GM12878 (cell line): Measurements from ENCODE around the gene SERINC5. TPM values are rescaled to one million over a fixed set of nuclear protein-coding genes. Genes with fewer than 3 reads are reported as not detected.

Source experiments
- ATAC-seq: fragments of 200-7000 bp; cut with Tn5 transposase; 3 replicates; pipeline ENCODE4 v1.9.1; 2020; ENCODE audit warnings: mild to moderate bottlenecking, moderate library complexity
- BruUV-seq: library from RNA; stranded (reverse); fragments of 400-500 nt; replicated peaks from 2 replicates; lab custom pipeline; 2021; lab: Mats Ljungman, UMichigan
- CTCF ChIA-PET: fragments of 300-600 bp; sonication (Branson Sonifier 250); formaldehyde crosslinking; extraction: SDS; loops from one replicate; lab custom pipeline; 2021; ENCODE audit warnings: inconsistent platforms; lab: Yijun Ruan, JAX
- POLR2A ChIA-PET: fragments of 350-600 bp; formaldehyde crosslinking; extraction: SDS; loops from one replicate; lab custom pipeline; 2021; ENCODE audit warnings: inconsistent platforms; lab: Charles Lee
- RAD21 ChIA-PET: fragments of 300-600 bp; sonication (Branson Sonifier 250); formaldehyde crosslinking; loops from one replicate; lab custom pipeline; 2023; ENCODE audit warnings: antibody characterized with exemption; ENCODE audit not compliant: unreplicated experiment; lab: Charles Lee
- SMC1A ChIA-PET: fragments of 300-600 bp; sonication (Branson Sonifier 250); formaldehyde crosslinking; loops from one replicate; lab custom pipeline; 2023; ENCODE audit not compliant: unreplicated experiment, uncharacterized antibody; lab: Charles Lee
- DNase-seq: peaks from one replicate; pipeline ENCODE4 v3.0.0-alpha.2; 2011; ENCODE audit warnings: low read depth, low spot score
- FAIRE-seq: peaks from 3 replicates; lab custom pipeline; 2011; peaks lifted over from hg19 to GRCh38; lab: Jason Lieb, UNC
- H2AFZ ChIP-seq: 2 replicates; pipeline ENCODE4 v1.6.0; 2011; ENCODE audit warnings: low read depth, low read length, control low read depth; ENCODE audit not compliant: control insufficient read depth
- H3K27ac ChIP-seq: 2 replicates; pipeline ENCODE4 v1.5.1; 2011; ENCODE audit warnings: control low read depth; ENCODE audit not compliant: control insufficient read depth, insufficient read depth
- H3K27me3 ChIP-seq, 2 experiments: replicated peaks in 1 of 2; 2 replicates each; pipeline versions ENCODE4 v1.6.0 to v1.6.1; 2011; ENCODE audit warnings: low read length in 1 of 2; ENCODE audit not compliant: control insufficient read depth in 2 of 2, insufficient read depth in 2 of 2
- H3K36me3 ChIP-seq, 2 experiments: 2 replicates each; pipeline ENCODE4 v1.5.1; 2011; ENCODE audit warnings: low read length in 1 of 2; ENCODE audit not compliant: control insufficient read depth in 2 of 2, insufficient read depth in 2 of 2
- H3K4me1 ChIP-seq: 2 replicates; pipeline ENCODE4 v1.6.1; 2011; ENCODE audit warnings: mild to moderate bottlenecking, low read length, moderate library complexity, mixed read lengths; ENCODE audit not compliant: control insufficient read depth, insufficient read depth
- H3K4me2 ChIP-seq: 2 replicates; pipeline ENCODE4 v1.6.0; 2011; ENCODE audit warnings: control low read depth; ENCODE audit not compliant: control insufficient read depth, insufficient read depth
- H3K4me3 ChIP-seq: fragments of 200-600 bp; sonication (generic); 2 replicates; pipeline ENCODE4 v1.5.1; 2016
- H3K79me2 ChIP-seq: 2 replicates; pipeline ENCODE4 v1.6.0; 2011; ENCODE audit warnings: low read length; ENCODE audit not compliant: control insufficient read depth, insufficient read depth
- H3K9ac ChIP-seq: 2 replicates; pipeline ENCODE4 v1.8.0; 2011; ENCODE audit warnings: low read length, control low read depth, mixed read lengths; ENCODE audit not compliant: control insufficient read depth, insufficient read depth
- H3K9me3 ChIP-seq: replicated peaks from 3 replicates; pipeline ENCODE4 v1.5.1; 2011; ENCODE audit warnings: mild to moderate bottlenecking, low read length; ENCODE audit not compliant: control insufficient read depth, insufficient read depth
- H4K20me1 ChIP-seq: 2 replicates; pipeline ENCODE4 v1.6.0; 2011; ENCODE audit not compliant: control insufficient read depth, insufficient read depth
- CHD4 ChIP-seq: fragments of 200-600 bp; sonication (generic); IDR thresholded peaks from 2 replicates; pipeline ENCODE4 v1.6.1; 2016; ENCODE audit warnings: mild to moderate bottlenecking
- CREB1 ChIP-seq: IDR thresholded peaks from 2 replicates; pipeline ENCODE4 v1.6.1; 2012; ENCODE audit warnings: low read depth, mild to moderate bottlenecking, inconsistent platforms
- E4F1 ChIP-seq: fragments of 450-650 bp; IDR thresholded peaks from 2 replicates; pipeline ENCODE4 v1.6.1; 2018; ENCODE audit warnings: borderline replicate concordance, mild to moderate bottlenecking; ENCODE audit not compliant: partially characterized antibody
- EGR1 ChIP-seq, 2 experiments: IDR thresholded peaks; 1 replicate in 1 of 2; 2 replicates in 1 of 2; pipeline ENCODE4 v1.6.1; 2011 to 2012; ENCODE audit warnings: low read depth in 2 of 2, low read length in 2 of 2, borderline replicate concordance in 1 of 2, mild to moderate bottlenecking in 1 of 2, moderate library complexity in 1 of 2
- ETV6 ChIP-seq, 2 experiments: fragments of 450-650 bp in 1 of 2; IDR thresholded peaks in 1 of 2; conservative IDR thresholded peaks in 1 of 2; 2 replicates each; pipeline ENCODE4 v1.6.1; 2014; ENCODE audit warnings: antibody characterized with exemption in 1 of 2, borderline replicate concordance in 1 of 2, low read depth in 1 of 2, mild to moderate bottlenecking in 1 of 2, moderate library complexity in 1 of 2
- FOS ChIP-seq: IDR thresholded peaks from 3 replicates; pipeline ENCODE4 v1.6.1; 2011; ENCODE audit warnings: borderline replicate concordance; ENCODE audit not compliant: insufficient read length; ENCODE audit errors: extremely low read depth
- JUNB ChIP-seq: IDR thresholded peaks from 2 replicates; pipeline ENCODE4 v1.6.1; 2016; ENCODE audit warnings: antibody characterized with exemption, mild to moderate bottlenecking
- NFIC ChIP-seq: IDR thresholded peaks from 2 replicates; pipeline ENCODE4 v1.6.1; 2012; ENCODE audit warnings: low read depth, mild to moderate bottlenecking, inconsistent platforms, low read length, moderate library complexity
- POLR2AphosphoS5 ChIP-seq: IDR thresholded peaks from 2 replicates; pipeline ENCODE4 v1.6.1; 2011; ENCODE audit warnings: mild to moderate bottlenecking, low read length, inconsistent platforms
- ZBED1 ChIP-seq: IDR thresholded peaks from 2 replicates; pipeline ENCODE4 v1.6.1; 2016; ENCODE audit warnings: borderline replicate concordance
- WGBS: methylation state at CpG from one replicate; pipeline ENCODE4 v1.1.6; 2016; ENCODE audit warnings: low lambda C conversion rate; ENCODE audit not compliant: insufficient replicate concordance, insufficient coverage; ENCODE audit errors: missing lambda C conversion rate; 5-methylcytosine and 5-hydroxymethylcytosine counted together
- in situ Hi-C: fragments of 300-500 bp; cut with MboI; formaldehyde crosslinking; loops from 9 replicates; pipeline ENCODE4 v1.14.3; 2018; ENCODE audit warnings: mixed read lengths
- intact Hi-C: fragments of 100-400 bp; cut with micrococcal nuclease; formaldehyde crosslinking; loops from one replicate; pipeline ENCODE4 v1.14.2; 2022; ENCODE audit not compliant: unreplicated experiment
- polyA plus RNA-seq, 11 experiments: library from polyadenylated mRNA; depleted of rRNA in 4 of 11; unstranded in 6 of 11; stranded (reverse) in 5 of 11; fragments of >200 nt; fragmentation: Nextera tagmentation in 4 of 11; fragmentation: Illumina TruSeq in 1 of 11; extraction: Ambion mirVana in 4 of 11; extraction: Trizol in 1 of 11; gene quantifications; 1 replicate in 1 of 11; 2 replicates in 10 of 11; pipeline versions ENCODE4 v1.2.1 to v1.2.3, GENCODE V29; 2011 to 2016; ENCODE audit warnings: inconsistent platforms in 2 of 11, missing spikeins in 2 of 11, low read depth in 1 of 11
- total RNA-seq, 4 experiments: library from RNA; depleted of rRNA in 3 of 4; stranded (reverse); fragments of >200 nt in 3 of 4; fragmentation: Illumina TruSeq in 1 of 4; extraction: Trizol in 1 of 4; gene quantifications; 2 replicates each; pipeline versions ENCODE4 v1.2.1 to v1.2.3, GENCODE V29; 2013 to 2021

SERINC5 gene
- total and polyA plus RNA-seq, 10 of the 15 experiments (the other 5 are each of a cell fraction or from before 2014, with no cell fraction given): 0.66 to 7.0 (median 2.8) TPM

GRCh38 chr5:80152778-80153177 is 103.1 kb downstream of the SERINC5 start:
- Histone ChIP-seq H3K9ac (no peak overlapping the region), H3K9me3 (no peaks in the 10 kb centered on the region), H3K79me2 (no peaks in the 10 kb centered on the region), H3K36me3 (no peaks in the 10 kb centered on the region), H2AFZ (no peak overlapping the region), H3K4me3 (no peak overlapping the region), H3K27me3 (no peaks in the 10 kb centered on the region), H4K20me1 (no peaks in the 10 kb centered on the region), H3K27ac (no peak overlapping the region), H3K4me2 (no peak overlapping the region), H3K4me1 (no peaks in the 10 kb centered on the region)
- intact Hi-C loops: no loop called here
- no peak for TF ChIP-seq POLR2AphosphoS5
- no peak for TF ChIP-seq ZBED1
- no peak for TF ChIP-seq FOS
- no peak for TF ChIP-seq EGR1 (IDR thresholded peaks at IDR 0.05; ENCODE audit: borderline replicate concordance in 1 of 2, low read depth in 2 of 2, low read length in 2 of 2)
- no peak for TF ChIP-seq CHD4
- no peak for TF ChIP-seq ETV6 (conservative IDR thresholded peaks at IDR 0.05 in 1 of 2, IDR thresholded peaks at IDR 0.05 in 1 of 2; ENCODE audit: borderline replicate concordance in 1 of 2, low read depth in 1 of 2)
- TF ChIP-seq JUNB: no peak
- no peak for TF ChIP-seq CREB1
- no peak for TF ChIP-seq NFIC
- no peak for TF ChIP-seq E4F1
- CTCF ChIA-PET: no interaction called here
- BruUV-seq: no TSS peak
- in situ Hi-C loops: no loop called here
- WGBS: 81% methylated on average over 5 of the region's 5 CpGs
- DNase-seq (no peak), FAIRE-seq (no peak), ATAC-seq (no peak)
- POLR2A ChIA-PET: interaction anchor here (0.6 kb wide), 1 partner anchor 30 kb away, joined by 8 read pairs; no protein-coding TSS in a partner anchor
- RAD21 ChIA-PET: no interaction called here
- SMC1A ChIA-PET: interaction anchor here (1.1 to 1.7 kb wide), 4 partner anchors 9 to 122 kb away, joined by 3 read pairs; no protein-coding TSS in a partner anchor
